Measurements from ENCODE around the gene DNAJC24. TPM values are rescaled to one million over a fixed set of nuclear protein-coding genes. Genes with fewer than 3 reads are reported as not detected.
"Not testable (repeated sequence)": the region's sequence is repeated elsewhere in the genome, so short reads cannot be mapped to it uniquely, and the experiment has no call there.

Gene DNAJC24, protein sequence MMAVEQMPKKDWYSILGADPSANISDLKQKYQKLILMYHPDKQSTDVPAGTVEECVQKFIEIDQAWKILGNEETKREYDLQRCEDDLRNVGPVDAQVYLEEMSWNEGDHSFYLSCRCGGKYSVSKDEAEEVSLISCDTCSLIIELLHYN
- 10 to 100 TPM; 21.3 to 22.7 TPM for total RNA-seq

- ChIA-PET POLR2A (interaction anchor here (0.9 kb wide), 1 partner anchor 721 kb away, joined by 3 read pairs; the partner anchor contains the start of gene RCN1), CTCF (interaction anchor here (0.9 to 1.1 kb wide), 2 partner anchors 28 to 129 kb away, joined by 3 to 4 read pairs; no protein-coding TSS in a partner anchor)
Observed at GRCh38 chr11:31369348-31370329, at the start of gene DNAJC24, which contains the start of gene DCDC1. Gene DNAJC24 (plus strand): TSS chr11:31369860. CDS start chr11:31370749, 889 bp downstream. Gene DCDC1 (minus strand): TSS chr11:31369739. CDS start chr11:31328280, 41,459 bp downstream.

DNA sequence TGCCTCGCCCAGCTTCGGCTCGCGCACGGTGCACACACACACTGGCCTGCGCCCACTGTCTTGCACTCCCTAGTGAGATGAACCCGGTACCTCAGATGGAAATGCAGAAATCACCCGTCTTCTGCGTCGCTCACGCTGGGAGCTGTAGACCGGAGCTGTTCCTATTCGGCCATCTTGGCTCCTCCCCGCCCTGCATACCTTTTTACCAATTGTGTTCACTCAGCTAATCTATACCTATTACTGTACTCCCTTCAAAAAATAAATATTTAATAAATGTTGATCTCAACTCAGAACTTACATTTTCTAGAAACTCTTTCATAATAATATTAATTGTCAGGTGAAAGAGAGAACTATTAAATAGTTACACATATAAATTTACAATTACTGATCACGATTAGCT is 48.2 kb upstream of the DNAJC24 start:
- POLR2A ChIA-PET, CTCF ChIA-PET: not testable (repeated sequence)

DNA sequence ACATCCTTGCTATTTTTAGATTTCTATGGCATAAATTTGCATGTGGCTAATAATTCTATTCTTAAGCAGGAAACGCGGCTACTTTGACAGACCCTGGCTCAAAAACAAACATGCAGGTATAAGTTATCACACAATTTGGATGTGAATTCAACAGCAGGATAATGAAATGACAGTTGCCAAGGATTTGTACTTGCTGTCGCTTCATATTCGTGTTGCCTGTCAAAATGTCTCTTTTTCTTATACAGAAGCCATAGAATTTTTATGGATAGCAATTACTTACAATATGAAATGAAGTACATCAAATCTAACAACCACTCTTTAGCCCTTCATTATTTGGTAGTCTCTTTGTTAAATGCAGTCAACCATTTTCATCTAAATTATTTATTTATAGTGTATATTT is 46.5 kb upstream of the DNAJC24 start:
- ChIA-PET POLR2A (no interaction called here), CTCF (no interaction called here)

GRCh38 chr11:31325160-31325559 is 44.5 kb upstream of the DNAJC24 start:
- POLR2A ChIA-PET: no interaction called here
- CTCF ChIA-PET: no interaction called here

DNA sequence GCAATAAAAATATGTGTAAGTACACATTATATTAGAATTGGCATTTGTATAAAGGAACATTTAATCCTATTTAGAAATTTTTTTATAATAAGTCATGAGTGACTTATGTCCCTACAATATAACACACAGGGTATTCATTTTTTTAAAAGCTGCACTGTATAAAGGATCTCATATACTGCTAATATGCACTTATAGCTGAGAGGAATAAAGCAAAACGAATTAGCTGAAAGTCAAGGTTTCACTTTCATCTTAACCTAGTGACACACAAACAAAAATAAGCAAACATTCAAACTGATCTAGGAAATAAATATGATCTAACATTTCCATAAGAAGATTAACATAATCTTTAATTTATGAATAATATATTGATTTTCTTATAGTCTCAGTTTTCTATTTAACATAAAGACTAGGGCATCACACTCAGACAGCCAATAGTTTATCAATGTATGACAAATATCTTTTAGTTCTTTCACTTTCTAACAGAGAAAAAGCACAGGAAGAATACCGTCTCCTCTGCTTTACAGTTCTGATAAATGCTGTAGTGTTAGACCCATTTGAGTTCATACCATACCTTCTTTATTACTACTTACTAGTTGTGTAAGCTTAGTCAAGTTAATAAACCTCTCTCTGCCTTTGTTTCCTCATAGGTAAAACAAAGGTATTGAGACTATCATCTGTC is 43.1 kb upstream of the DNAJC24 start:
- POLR2A ChIA-PET: no interaction called here
- CTCF ChIA-PET: no interaction called here

- ChIA-PET CTCF (no interaction called here), POLR2A (no interaction called here)
Observed at GRCh38 chr11:31327417-31327816, 42.2 kb upstream of the DNAJC24 start.

- CTCF ChIA-PET: no interaction called here
Observed at GRCh38 chr11:31328697-31329096, 41.0 kb upstream of the DNAJC24 start.

GRCh38 chr11:31337806-31338205 is 31.9 kb upstream of the DNAJC24 start:
- ChIA-PET POLR2A (no interaction called here), CTCF (no interaction called here)

More at GRCh38 chr11:31328697-31329096, 41.0 kb upstream of the DNAJC24 start:
- POLR2A ChIA-PET: no interaction called here

- CTCF ChIA-PET: interaction anchor here (1.6 kb wide), 1 partner anchor 29 kb away, joined by 3 read pairs; the partner anchor contains the start of genes DCDC1 and DNAJC24
- POLR2A ChIA-PET: no interaction called here
Observed at GRCh38 chr11:31340903-31341572, 28.6 kb upstream of the DNAJC24 start.

DNA sequence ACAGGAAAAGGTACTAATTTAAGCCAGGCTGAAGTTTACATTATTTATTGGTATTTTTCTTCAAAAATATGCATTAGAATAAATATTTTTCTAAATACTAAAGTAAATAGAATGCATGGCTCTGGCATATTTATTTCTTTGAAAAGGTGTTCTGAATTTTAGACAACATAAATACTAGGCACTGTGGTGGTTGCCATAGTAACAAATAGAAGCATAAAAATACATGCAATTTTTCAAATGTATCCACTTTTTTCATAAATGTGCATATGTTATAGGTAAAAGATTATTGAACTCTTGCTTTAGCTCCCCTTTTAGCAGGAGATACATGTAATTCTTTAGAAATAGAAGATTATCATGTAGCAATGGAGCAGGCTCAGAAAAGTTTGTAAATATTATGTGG is 18.5 kb upstream of the DNAJC24 start:
- CTCF ChIA-PET: no interaction called here

GRCh38 chr11:31355131-31355530 is 14.5 kb upstream of the DNAJC24 start:
- ChIA-PET CTCF (no interaction called here), POLR2A (no interaction called here)

More for the DNA sequence above, 18.5 kb upstream of the DNAJC24 start:
- POLR2A ChIA-PET: no interaction called here

- CTCF ChIA-PET: no interaction called here
- POLR2A ChIA-PET: no interaction called here
Observed at GRCh38 chr11:31355817-31356216, 13.8 kb upstream of the DNAJC24 start.

- CTCF ChIA-PET: no interaction called here
Observed at GRCh38 chr11:31361743-31362142, 7.9 kb upstream of the DNAJC24 start.

GRCh38 chr11:31366795-31367194 is 2.9 kb upstream of the DNAJC24 start:
- ChIA-PET POLR2A (no interaction called here), CTCF (no interaction called here)

More at GRCh38 chr11:31361743-31362142, 7.9 kb upstream of the DNAJC24 start:
- POLR2A ChIA-PET: no interaction called here

DNA sequence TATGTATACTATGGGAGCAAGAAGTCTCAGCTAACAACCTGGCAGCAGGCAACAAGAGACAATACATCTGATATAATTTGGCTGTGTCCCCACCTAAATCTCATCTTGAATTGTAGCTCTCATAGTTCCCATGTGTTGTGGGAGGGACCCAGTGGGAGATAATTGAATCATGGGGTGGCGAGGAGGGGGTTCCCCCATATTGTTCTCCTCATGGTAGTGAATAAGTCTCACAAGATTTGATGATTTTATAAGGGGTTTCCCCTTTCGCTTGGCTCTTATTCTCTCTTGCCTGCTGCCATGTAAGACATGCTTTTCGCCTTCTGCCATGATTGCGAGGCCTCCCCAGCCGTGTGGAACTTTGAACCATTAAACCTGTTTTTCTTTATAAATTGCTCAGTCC is 6.2 kb downstream of the DNAJC24 start:
- CTCF ChIA-PET: no interaction called here
- POLR2A ChIA-PET: no interaction called here

GRCh38 chr11:31383116-31383515 is 13.5 kb downstream of the DNAJC24 start:
- CTCF ChIA-PET: no interaction called here
- POLR2A ChIA-PET: no interaction called here

GRCh38 chr11:31387379-31387778 is 17.7 kb downstream of the DNAJC24 start:
- POLR2A ChIA-PET: no interaction called here
- CTCF ChIA-PET: no interaction called here

GRCh38 chr11:31397239-31397834 is 27.7 kb downstream of the DNAJC24 start:
- CTCF ChIA-PET: no interaction called here
- POLR2A ChIA-PET: interaction anchor here (0.6 kb wide), 1 partner anchor 32 kb away, joined by 3 read pairs; no protein-coding TSS in a partner anchor

- CTCF ChIA-PET: interaction anchor here (0.7 kb wide), 1 partner anchor 502 kb away, joined by 3 read pairs; no protein-coding TSS in a partner anchor
- POLR2A ChIA-PET: no interaction called here
Observed at GRCh38 chr11:31404614-31405013, 35.0 kb downstream of the DNAJC24 start.
